GM21528 (cell line): Measurements from ENCODE around the gene TDRD10.

ENCODE experiments used
- ATAC-seq: cut with Tn5 transposase; IDR thresholded peaks from one replicate; pipeline ENCODE4 v1.9.1; 2021; ENCODE audit warnings: mild to moderate bottlenecking, moderate library complexity; ENCODE audit not compliant: unreplicated experiment, low FRiP score

Gene TDRD10

GRCh38 chr1:154502066-154502743, at the start of gene TDRD10, which contains the start of gene SHE:
TSS of gene TDRD10 (plus strand) at chr1:154502219. CDS start at chr1:154506904, 4,685 bp downstream.
TSS of gene SHE (minus strand) at chr1:154502412. CDS start at chr1:154502026, 386 bp downstream.
- ATAC-seq, result no peak

GRCh38 chr1:154453161-154453560, 48.9 kb upstream of the TDRD10 start:
- ATAC-seq, result no peak

GRCh38 chr1:154453574-154454352, 48.3 kb upstream of the TDRD10 start:
- ATAC-seq, result no peak

- ATAC-seq, result no peak
Measured at GRCh38 chr1:154454386-154455120, 47.5 kb upstream of the TDRD10 start.

GRCh38 chr1:154456631-154457030, 45.4 kb upstream of the TDRD10 start:
- ATAC-seq, result no peak

- ATAC-seq, result no peak
Measured at GRCh38 chr1:154459080-154459479, 42.9 kb upstream of the TDRD10 start.

GRCh38 chr1:154460695-154461260, 41.2 kb upstream of the TDRD10 start:
- ATAC-seq, result no peak

GRCh38 chr1:154463512-154463990, 38.5 kb upstream of the TDRD10 start:
- no peak for ATAC-seq

GRCh38 chr1:154465621-154466195, 36.3 kb upstream of the TDRD10 start:
- ATAC-seq, result no peak

- no peak for ATAC-seq
Measured at GRCh38 chr1:154466206-154466605, 35.8 kb upstream of the TDRD10 start.

- no peak for ATAC-seq
Measured at GRCh38 chr1:154466921-154467417, 35.0 kb upstream of the TDRD10 start.

- ATAC-seq, result no peak
Measured at GRCh38 chr1:154467434-154468102, 34.5 kb upstream of the TDRD10 start.

- ATAC-seq, result no peak
Measured at GRCh38 chr1:154468535-154469250, 33.3 kb upstream of the TDRD10 start.

GRCh38 chr1:154469844-154470560, 32.0 kb upstream of the TDRD10 start:
- ATAC-seq, result no peak

- no peak for ATAC-seq
Measured at GRCh38 chr1:154471304-154471703, 30.7 kb upstream of the TDRD10 start.

GRCh38 chr1:154474802-154475201, 27.2 kb upstream of the TDRD10 start:
- ATAC-seq, result no peak

- no peak for ATAC-seq
Measured at GRCh38 chr1:154476791-154477190, 25.2 kb upstream of the TDRD10 start.

- no peak for ATAC-seq
Measured at GRCh38 chr1:154478013-154478412, 24.0 kb upstream of the TDRD10 start.
